ENCODE measurements around the gene MPHOSPH6.
"Not testable (repeated sequence)": the region's sequence is repeated elsewhere in the genome, so short reads cannot be mapped to it uniquely, and the experiment has no call there.

The MPHOSPH6 gene

DNA sequence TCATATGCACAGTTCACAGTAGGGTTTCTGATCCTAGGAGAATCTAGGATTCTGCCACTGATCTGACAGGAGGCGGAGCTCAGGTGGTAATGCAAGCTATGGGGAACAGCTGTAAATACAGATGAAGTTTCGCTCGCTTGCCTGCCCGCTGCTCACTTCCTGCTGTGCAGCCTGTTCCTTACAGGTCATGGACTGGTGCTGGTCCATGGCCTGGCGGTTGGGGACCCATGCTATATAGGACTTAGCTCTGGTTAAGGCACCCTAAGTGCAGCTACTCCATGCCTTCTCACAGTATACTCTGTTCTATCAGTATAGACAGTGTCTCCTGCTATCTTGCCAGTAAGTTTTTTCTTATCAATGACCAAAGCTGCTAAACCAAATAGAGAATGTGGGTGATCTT, 2.4 kb downstream of the MPHOSPH6 start:
- no peak for DNase-seq

DNA sequence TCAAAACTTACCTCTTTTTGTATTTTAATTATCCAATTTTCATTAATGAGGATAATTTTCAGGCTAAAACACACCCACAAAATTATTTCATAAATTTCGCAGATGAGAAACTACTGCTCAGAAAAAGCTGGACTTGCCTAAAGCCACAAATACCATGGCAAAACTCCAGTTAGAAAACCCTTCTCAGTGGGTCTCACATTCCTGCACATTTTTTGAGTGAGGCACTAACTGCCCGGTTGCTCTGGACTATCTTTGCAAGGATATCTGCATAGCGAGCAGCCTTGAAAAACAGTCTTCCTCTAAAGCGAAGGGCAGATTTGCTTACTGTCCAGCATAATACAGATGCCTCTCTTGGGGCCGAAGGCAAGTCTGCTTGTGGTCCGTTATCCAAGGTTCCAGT, 9.8 kb downstream of the MPHOSPH6 start:
- no peak for DNase-seq

GRCh38 chr16:82157836-82158235, 12.2 kb downstream of the MPHOSPH6 start:
- DNase-seq, result no peak

GRCh38 chr16:82157534-82157812, 12.6 kb downstream of the MPHOSPH6 start:
- DNase-seq, result no peak

GRCh38 chr16:82156761-82157533, 13.1 kb downstream of the MPHOSPH6 start:
- DNase-seq, result no peak

GRCh38 chr16:82152641-82153112, 17.3 kb downstream of the MPHOSPH6 start:
- no peak for DNase-seq

GRCh38 chr16:82152196-82152595, 17.8 kb downstream of the MPHOSPH6 start:
- DNase-seq, result no peak

DNA sequence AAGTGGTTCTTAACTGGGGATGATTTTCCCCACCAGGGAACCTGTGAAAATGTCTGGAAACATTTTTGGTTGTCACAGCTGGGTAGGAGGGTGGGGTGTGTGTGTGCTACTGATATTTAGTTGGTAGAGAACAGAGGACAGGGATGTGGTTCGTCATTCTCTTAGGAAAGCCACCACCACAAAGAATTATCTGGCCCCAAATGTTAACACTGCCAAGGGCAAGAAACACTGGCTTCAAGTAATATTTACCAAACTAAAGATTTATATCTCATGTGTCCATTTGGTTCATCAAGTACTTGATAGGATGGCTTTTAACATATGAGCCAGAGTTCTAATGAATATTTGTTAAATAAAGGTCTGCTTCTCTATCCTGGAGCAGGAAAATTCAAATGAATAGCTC, 19.5 kb downstream of the MPHOSPH6 start:
- no peak for DNase-seq

- DNase-seq, result no peak
Observed at GRCh38 chr16:82149536-82149935, 20.5 kb downstream of the MPHOSPH6 start.

DNA sequence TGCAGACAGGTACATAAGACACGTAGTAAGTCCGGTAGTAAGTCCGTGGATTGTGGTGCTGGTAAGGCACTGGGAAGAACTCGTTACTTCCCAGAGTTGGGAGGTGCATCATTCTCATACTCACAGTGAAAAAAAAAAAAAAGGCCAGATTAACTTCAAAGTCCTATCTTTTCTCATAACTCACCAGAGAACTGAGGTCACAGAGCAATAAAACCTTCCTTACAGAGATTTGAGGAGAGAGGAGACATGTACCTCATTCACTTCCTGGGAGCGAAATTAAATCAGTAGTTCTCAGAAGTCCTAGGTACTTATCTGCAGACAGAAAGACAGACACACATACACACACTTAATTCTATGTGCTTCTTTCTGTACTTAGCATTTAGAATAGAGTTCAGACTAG, 22.5 kb downstream of the MPHOSPH6 start:
- no peak for DNase-seq

DNA sequence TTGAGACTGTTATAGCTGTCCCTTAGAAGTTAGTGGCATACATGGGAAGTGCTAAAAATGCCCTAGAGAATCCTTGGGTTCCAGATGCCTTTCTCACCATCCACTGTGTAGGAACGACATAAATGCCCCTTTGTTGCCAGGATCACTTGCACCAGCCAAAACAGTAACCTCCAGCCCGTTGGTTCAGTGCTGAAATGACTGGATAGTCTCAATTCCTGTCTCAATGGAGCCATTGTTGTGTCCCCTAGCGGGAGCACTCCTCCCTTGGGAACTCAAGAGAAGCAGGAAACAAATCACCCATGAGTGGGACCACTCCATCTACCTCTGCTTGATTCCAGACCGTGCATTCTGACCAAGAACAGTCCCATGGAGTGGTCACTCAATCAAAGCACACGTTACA, 23.1 kb downstream of the MPHOSPH6 start:
- no peak for DNase-seq

DNA sequence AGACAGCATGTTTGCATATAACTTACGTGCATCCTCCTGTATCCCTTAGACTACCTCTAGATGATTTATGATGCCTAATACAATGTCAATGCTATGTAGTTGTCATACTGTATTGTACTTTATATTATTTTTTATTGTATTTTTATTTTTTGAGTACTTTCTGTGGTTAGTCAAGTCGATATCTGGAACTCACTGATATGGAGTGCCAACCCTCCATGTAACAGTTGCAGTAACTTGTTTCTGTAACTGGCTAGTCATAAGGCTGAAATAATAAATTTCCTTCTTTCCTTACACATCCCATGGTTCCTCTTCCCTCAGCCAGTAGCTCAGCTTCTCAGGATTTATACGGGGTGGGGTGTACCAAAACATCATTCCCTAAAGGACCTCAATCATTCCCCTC, 23.5 kb downstream of the MPHOSPH6 start:
- no peak for DNase-seq

DNA sequence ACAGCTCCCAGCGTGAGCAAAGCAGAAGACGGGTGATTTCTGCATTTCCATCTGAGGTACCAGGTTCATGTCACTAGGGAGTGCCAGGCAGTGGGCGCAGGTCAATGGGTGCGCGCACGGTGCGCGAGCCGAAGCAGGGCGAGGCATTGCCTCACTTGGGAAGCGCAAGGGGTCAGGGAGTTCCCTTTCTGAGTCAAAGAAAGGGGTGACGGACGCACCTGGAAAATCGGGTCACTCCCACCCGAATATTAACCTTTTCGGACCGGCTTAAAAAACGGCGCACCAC, 30.8 kb downstream of the MPHOSPH6 start:
- DNase-seq, result not testable (repeated sequence)

- no peak for DNase-seq
Observed at GRCh38 chr16:82138478-82139285, 31.3 kb downstream of the MPHOSPH6 start.

GRCh38 chr16:82137822-82138167, 32.2 kb downstream of the MPHOSPH6 start:
- no peak for DNase-seq

DNA sequence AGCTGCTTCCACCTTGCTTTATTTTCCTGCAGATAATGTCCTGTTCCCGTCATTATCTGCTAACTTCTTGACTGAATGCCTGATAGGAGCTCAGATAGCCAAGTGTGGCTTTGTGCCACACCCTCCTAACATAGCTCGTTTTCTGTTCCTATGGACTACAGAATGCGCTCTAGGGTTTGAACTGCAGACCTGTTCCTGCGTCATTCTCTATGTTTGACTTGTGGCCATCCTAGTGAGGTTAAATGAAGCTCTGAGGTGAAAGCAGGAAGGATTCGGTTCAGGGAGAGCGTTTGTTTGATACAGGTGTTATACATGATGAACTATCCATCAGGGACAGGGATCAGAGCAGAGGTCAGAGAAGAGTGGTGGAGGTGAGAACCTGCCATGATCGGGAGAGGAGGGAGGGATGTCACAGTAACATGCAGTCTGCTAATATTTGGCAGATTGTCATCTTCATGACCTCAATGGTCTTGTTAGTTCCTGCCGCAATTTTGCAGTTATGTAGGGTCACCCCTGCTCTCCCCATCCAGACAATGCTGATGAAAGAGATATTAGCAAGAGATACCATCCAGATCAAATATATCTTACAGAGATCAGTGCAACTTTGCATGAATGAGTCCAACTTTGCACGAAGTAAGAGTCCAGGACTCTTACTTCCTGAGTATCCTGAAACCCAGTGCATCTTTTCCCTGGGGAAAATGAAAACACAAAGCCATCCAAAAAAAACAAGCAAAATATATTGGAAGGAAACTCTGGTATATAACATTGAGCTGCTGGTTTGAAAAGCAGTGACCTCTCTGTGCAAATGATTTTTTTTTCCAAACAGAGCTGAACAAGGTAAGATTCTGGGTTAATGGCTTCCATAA, 32.8 kb downstream of the MPHOSPH6 start:
- no peak for DNase-seq

DNA sequence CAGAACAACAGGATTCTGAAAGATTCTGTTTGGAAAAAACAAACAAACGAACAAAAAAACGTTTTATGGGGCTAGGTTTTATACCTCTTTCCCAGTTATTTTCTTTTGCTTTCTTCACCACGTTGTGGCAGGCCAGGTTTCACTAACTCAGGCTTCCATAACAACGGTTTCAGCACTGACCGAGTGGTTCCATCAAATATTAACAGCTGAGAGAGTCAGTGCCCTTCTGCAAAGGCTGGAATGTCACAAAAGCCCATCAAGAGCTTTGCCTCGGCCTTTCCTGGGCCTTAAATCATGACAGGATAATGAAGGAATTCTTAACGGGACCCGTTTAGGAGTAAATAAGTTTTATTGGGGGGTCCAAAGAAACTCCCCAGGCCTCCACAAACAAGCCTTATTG, 34.2 kb downstream of the MPHOSPH6 start:
- DNase-seq, result no peak

DNA sequence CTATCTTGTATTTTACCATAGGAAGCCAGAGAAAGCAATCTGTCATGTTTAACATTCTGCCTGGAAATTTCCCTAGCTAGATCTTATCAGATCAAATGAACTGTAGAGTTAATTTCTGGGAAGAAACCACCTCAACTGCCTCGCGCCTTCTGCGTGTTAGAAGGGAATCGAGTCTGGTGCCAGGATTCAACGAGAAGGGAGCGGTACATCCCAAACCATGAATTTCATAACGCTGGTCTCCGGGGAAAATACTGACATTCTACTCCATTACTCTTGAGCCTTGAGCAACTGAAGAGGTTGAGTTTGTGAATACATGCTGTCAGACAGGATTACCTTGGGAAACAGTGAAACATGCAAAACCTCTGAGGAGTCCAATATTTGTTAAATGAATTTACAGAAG, 35.2 kb downstream of the MPHOSPH6 start:
- no peak for DNase-seq

DNA sequence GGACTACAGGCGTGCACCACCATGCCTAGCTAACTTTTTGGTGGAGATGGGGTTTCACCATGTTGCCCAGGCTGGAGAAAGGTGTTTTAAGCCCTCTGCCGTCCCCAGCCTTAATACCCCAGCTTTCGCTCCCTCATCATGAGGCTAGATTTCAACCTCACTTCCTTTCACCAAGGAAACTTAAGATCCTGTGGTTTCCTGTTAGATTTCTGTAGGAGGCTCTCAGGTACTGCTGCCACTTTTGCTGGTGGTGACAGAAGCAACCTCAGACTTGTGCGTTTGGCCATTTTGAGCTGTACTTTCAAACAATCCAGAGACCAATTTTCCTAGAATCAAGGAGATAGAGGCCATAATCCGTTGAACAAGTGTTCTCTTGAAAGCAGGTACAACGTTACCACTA, 36.2 kb downstream of the MPHOSPH6 start:
- peak; percentile 2 for DNase-seq

DNA sequence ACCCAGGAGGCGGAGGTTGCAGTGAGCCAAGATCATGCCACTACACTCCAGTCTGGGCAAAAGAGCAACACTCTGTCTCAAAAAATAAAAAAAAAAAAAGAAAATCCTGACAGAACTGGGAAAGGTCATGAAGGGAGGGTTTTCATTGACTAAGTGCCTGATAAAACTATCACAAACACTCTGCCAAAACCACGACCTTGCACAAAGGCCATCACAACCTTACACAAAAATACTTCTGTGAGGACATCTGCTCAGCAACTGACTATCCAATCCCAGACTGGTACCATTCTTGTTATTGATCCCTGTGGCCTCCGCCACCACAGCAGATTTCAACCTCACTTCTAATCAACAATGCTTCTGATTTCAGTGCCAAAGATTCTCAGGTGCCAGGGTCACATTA, 40.1 kb downstream of the MPHOSPH6 start:
- no peak for DNase-seq

DNA sequence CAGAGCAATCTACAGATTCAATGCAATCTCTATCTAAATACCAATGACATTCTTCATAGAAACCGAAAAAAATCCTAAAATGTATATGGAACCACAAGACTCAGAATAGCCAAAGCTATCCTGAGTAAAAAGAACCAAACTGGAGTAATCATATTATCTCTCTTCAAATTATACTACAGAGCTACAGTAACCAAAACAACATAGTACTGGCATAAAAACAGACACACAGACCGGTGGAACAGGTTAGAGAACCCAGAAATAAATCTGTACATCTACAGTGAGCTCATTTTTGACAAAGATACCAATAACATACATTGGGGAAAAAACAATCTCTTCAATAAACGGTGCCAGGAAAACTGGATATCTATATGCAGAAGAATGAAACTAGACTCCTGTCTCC, 45.4 kb downstream of the MPHOSPH6 start:
- DNase-seq, result no peak

- DNase-seq, result no peak
Observed at GRCh38 chr16:82119405-82119804, 50.6 kb downstream of the MPHOSPH6 start.

DNA sequence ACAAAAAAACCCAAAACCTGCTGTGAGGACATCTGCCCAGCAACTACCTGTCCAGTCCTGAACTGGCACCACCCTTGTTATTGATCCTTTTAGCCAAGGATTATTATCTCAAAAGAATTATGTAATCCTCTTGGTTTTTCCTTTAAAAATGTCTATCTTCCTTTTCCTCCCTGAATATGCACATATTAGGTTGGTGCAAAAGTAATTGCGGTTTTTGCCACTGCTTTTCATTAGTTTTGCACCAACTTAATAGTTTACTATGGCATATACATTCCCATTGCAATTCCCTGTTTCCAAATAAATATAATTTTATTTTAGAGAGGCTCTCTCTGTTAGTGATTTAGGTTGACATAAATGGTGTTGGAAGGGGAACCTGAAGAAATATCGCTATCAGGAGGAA, 51.3 kb downstream of the MPHOSPH6 start:
- DNase-seq, result no peak

DNA sequence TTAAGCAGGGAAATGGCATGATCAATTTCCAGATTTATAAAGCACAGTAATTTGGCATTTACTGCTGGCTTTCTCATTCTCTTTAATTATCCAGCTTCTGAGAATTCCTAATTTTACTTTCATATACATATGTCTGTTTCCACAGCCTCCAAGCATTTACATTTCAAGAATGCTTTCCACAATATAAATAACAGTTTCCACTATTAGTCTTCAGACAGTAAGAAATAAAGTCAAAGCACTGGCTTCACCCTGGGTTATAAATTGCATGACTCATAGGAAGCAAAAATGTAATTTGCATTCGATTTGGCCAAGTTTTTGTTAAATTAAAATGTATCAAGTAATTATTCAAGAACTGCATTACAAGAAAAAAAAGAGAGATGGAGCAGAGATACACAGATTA, 53.5 kb downstream of the MPHOSPH6 start:
- no peak for DNase-seq
